Measurements from ENCODE around the gene CRNN.

DNA sequence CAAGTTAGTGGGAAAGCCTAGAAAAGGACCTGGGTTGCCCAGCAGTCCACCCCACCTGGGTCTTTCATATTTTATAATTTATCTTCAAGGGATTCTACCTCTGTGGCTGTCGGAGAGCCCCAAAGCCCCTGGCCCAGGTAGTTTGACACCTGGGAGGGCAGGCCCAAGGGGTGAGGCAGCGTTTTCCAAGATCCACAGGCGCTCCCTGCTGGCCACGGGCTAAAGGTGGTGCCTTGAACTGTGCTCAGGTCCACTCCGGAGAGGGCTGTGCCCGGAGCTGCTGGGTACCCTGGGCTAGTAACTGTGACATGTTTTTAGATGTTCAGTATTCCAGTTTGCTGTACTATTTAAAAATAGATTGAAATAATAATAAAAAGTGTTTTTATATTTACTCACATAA is 37.2 kb upstream of the CRNN start:
- TF ChIP-seq CTCF (IDR thresholded peaks at IDR 0.05 in 4 of 5, conservative IDR thresholded peaks at IDR 0.05 in 1 of 5) (no peak), POLR2A (IDR thresholded peaks at IDR 0.05) (no peak)
